HG02642 (cell line): ENCODE results near the gene MMS22L.
A peak's percentile ranks its signal among the peaks of the same experiment; 100 is the strongest.

Source experiments
- ATAC-seq: cut with Tn5 transposase; IDR thresholded peaks from one replicate; pipeline ENCODE4 v1.9.1; 2021; ENCODE audit warnings: mild to moderate bottlenecking; ENCODE audit not compliant: unreplicated experiment, poor library complexity

MMS22L gene

DNA sequence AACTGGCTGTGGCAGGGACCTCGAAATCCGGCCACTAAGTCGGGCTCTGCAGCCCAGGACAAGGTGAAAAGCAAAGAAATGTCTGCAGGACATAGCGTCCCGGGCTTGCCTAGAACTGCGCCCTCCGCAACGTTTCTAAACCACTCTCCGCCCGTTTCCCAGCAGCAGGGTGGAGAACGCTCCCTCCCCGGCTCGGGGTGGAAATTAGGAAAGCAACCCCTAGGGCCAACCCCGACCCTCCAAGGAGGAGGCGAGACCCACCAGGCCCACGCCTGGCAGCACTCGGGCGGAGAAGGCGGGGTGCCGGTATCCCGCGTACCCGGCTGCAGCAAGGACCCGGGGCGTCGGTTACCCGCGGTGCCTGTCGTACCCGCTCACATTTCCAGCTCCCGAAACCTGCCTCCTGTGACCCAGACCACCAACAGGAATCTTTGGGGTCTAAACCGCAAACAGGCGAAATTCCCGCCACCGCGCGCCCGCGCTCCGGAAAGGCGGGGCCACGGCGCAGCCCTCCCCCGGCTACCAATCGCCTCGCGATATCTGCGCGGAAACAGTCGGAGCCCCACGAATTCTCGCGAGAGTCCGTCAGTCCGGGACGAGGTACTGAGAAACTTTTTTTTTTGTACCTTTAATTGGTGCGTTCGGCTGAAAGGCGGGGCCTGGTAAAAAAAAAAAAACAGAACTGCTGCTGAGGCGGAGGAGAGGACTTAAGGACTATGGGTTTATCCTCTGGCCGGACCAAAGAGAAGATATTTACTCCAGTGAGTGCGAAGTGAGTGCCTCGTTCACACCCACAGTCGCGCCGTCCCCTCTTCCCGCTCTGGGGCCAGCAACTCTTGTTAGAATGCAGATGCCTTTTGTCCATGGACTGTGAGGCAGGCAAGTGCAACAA is at the start of gene MMS22L:
TSS of gene MMS22L (minus strand) at position 491 of the 892 bp plus-strand sequence. CDS start 739 bp downstream, outside the sequence.
- ATAC-seq = peak; percentile 98

DNA sequence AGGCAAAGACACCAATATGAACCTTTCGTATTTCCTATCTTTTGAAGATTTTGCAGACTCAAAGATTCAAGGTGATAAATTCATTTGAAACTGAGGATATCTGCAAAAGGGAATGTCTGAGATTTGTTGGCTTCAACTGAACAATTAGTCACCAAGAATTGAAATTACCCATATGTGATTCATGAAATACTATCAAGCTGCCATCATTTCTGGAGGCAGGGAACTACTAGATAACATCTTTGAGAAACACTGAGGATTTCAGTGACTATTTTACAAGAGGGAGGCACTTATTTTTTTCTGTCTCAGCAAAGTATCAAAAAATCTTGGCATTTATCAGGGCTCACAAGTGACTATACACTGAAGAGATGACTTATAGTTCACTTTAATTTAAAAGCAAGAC is 39.8 kb upstream of the MMS22L start:
- ATAC-seq = no peak

GRCh38 chr6:97322226-97322625 is 39.2 kb upstream of the MMS22L start:
- no peak for ATAC-seq

DNA sequence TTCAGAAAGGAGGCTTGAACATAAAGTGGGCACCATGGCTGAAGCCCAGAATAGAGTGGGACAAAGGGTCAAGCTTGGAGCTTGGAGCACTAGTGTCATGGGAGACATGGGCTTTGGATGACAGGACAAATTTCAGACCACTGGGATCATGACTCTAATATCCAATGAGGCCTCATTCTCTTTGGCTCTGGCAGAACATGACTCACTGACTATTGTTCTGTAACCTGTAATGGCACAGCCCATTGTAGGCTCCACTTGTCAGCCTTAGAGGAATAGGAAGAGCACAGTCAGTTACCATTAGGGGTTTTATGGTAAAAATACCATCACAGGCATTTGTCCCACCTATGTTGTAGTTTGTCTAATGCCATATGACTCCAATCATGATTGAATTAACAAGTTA is 34.0 kb upstream of the MMS22L start:
- ATAC-seq = no peak

- ATAC-seq = no peak
Observed at GRCh38 chr6:97312241-97312640, 29.2 kb upstream of the MMS22L start.

GRCh38 chr6:97306544-97307320 is 23.7 kb upstream of the MMS22L start:
- ATAC-seq = no peak

- ATAC-seq = no peak
Observed at GRCh38 chr6:97305414-97306066, 22.5 kb upstream of the MMS22L start.

GRCh38 chr6:97304701-97305100 is 21.7 kb upstream of the MMS22L start:
- ATAC-seq = no peak

DNA sequence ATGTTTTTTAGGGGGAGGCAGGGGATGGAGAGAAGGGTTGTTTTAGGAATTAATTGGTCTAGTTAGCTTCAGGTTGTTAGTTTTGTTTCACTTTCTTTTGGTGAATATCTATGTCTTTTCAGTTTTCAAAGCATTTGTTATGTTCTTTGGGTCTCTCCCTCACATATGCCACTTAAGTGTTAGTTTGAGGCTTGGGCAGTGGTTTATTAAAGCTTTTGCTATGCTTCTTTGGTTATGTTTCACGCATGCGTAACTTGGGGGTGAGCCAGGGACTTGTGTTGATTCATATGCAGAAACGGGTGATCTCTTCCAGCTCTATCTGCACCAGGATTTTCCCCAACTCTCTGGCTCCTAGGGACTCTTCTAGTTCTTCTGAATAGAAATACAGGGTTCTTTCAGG is 11.4 kb upstream of the MMS22L start:
- no peak for ATAC-seq

GRCh38 chr6:97293198-97293696 is 10.2 kb upstream of the MMS22L start:
- no peak for ATAC-seq

GRCh38 chr6:97292671-97293070 is 9.7 kb upstream of the MMS22L start:
- ATAC-seq = no peak

DNA sequence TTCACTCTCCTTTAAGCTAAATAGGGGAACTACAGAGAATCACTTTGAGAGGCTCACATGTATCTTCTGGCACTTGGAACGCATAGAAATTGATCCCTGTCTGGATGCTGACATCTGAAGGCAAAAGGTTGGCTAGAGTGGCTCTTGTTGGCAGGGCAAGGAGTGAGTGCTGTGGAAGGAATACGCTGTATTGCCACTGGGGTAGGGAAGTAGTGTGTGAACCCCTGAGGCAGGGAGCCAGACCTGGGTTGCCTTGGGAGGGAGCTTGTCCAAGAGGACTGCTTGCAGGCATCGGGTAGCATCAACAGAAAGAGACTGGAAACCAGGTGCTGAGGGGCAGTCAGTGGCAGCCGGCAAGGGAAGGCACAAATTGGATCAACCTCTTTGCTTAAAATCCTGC is 8.9 kb upstream of the MMS22L start:
- ATAC-seq = no peak

- no peak for ATAC-seq
Observed at GRCh38 chr6:97289332-97289731, 6.3 kb upstream of the MMS22L start.

DNA sequence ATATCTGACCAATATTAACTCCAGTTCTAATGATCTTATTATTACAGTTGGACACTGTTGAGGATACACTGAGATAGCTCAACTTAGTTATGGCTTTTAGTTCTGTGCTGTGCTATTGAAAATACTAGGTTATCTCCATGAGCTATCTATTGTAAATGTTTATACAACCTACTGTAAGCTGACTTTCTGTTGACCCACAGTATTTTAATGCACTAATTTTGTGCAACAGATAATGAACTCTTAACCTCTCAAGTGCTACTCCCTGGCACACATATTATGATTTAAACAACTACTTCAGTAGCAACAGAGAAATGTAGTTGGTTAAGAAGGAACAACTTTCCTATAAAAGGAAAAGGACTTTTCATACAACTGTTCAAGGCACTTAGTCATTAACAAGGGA is 5.2 kb upstream of the MMS22L start:
- ATAC-seq = no peak

- peak; percentile 4 for ATAC-seq
Observed at GRCh38 chr6:97282238-97282725, 734 bp downstream of the MMS22L start.

- ATAC-seq = no peak
Observed at GRCh38 chr6:97280766-97281165, 2.2 kb downstream of the MMS22L start.

DNA sequence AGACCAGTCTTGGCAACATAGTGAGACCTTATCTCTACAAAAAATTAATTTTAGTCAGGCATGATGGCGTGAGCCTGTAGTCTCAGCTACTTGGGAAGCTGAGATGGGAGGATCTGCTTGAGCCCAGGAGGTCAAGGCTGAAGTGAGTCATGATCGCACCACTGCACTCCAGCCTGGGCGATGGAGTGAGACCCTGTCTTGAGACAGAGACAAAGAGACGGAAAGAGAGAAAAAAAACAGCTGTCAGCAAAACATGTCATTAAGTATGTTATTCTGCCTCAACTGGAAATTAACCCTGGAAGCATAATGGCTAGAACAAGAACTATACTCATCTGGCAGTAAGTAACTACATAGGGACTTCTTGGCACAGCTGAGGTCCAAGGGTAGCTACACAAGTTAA is 7.2 kb downstream of the MMS22L start:
- ATAC-seq = no peak

- no peak for ATAC-seq
Observed at GRCh38 chr6:97269821-97270220, 13.2 kb downstream of the MMS22L start.

GRCh38 chr6:97262676-97263075 is 20.3 kb downstream of the MMS22L start:
- no peak for ATAC-seq

GRCh38 chr6:97246842-97247241 is 36.2 kb downstream of the MMS22L start:
- no peak for ATAC-seq

GRCh38 chr6:97240222-97240621 is 42.8 kb downstream of the MMS22L start:
- ATAC-seq = no peak
